ENCODE data around the gene PPP6R3.

The PPP6R3 gene

DNA sequence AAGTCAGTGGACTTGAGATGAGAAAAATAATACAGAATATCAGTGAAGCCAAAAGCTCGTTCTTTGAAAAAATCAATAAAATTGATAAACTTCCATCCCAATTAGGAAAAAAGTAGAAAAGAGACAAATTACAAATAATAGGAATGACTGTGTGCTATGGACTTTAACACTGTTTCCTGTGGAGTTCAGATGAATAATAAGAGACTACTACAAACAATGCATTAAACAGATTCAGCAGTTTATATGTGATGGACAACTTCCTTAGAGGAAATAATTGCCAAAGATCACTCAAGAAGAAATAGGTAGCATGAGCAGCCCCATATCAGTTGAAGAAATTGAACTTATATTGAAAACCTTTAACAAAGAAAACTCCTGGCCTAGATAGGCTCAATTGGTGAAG is 99.7 kb downstream of the PPP6R3 start:
- H3K4me3 ChIP-seq = no peak overlapping the region
- no peaks in the 10 kb centered on the region for H3K27me3 ChIP-seq (ENCODE audit: low read depth)
- in situ Hi-C loops (cut with MboI; ENCODE audit: low sequenced_read_pairs) = no loop called here
- no peak for DNase-seq (ENCODE audit: low spot score in 2 of 2)
- peaks cover 29% of the 10 kb centered on the region for H3K36me3 ChIP-seq (replicated peaks)
- H3K9me3 ChIP-seq = no peaks in the 10 kb centered on the region
- H3K4me1 ChIP-seq = no peaks in the 10 kb centered on the region

DNA sequence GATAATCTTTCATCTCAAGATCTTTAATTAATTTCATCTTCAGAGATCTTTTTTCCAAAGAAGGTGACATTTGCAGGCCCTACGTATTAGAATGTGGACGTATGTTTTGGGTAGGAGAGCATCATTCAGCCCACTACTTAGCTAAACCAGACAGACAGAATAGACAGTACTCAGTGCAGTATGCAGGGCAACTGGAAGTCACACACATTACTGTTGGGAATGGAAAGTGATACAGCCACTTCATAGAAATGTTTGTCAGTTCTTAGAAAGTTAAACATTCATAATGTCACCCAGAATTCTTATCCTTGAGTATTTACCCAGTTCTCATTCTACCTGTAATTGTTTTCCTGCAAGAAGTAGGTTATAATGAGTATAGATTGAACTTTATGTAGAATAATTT is 102.9 kb downstream of the PPP6R3 start:
- peaks cover 42% of the 10 kb centered on the region for H3K36me3 ChIP-seq (replicated peaks)
- in situ Hi-C loops (cut with MboI; ENCODE audit: low sequenced_read_pairs) = no loop called here
- no peak for DNase-seq (ENCODE audit: low spot score in 2 of 2)
- no peaks in the 10 kb centered on the region for H3K27me3 ChIP-seq (ENCODE audit: low read depth)
- no peak overlapping the region for H3K4me3 ChIP-seq
- H3K9me3 ChIP-seq = no peaks in the 10 kb centered on the region
- H3K4me1 ChIP-seq = no peaks in the 10 kb centered on the region

DNA sequence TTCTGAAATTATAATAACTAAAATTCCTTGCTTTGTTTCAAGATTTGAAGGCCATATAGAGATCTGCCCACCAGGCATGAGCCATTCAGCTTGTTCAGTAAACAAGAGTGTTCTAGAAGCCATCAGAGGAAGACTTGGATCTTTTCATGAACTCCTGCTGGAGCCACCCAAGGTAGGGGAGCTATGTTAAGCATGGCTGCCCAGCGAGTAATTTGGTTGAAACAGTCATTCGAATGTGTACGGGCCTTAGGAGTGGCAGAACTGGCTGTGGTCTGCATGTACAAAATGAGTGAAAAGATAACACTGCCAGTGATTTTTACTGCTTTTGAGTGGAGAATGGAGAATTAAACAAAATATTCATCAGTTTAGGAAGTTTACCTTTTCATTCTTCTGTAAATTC is 103.7 kb downstream of the PPP6R3 start:
- Histone ChIP-seq H3K4me1 (no peaks in the 10 kb centered on the region), H3K27me3 (ENCODE audit: low read depth) (no peaks in the 10 kb centered on the region), H3K9me3 (no peaks in the 10 kb centered on the region), H3K36me3 (replicated peaks) (peaks cover 46% of the 10 kb centered on the region), H3K4me3 (no peak overlapping the region)
- in situ Hi-C loops (cut with MboI; ENCODE audit: low sequenced_read_pairs) = no loop called here
- DNase-seq (ENCODE audit: low spot score in 2 of 2) = no peak

DNA sequence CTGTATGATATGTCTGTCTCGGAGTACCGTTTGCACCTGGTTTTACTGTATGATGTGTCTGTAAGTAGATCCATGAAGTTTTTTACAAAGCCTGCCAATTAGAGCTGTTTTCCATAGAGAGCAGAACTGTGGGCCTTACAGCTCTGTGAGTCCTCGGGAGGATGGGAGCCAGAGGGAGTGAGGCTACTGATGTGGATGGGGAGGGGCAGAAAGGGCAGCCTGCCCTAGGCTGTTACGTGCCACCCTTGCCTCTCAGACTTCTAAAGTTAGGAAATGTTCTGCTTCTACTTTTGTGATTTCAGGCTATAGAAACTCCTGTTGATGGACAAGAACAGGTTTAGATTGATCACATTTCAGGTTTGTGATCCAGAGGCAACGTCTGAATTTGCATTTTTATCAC is 105.2 kb downstream of the PPP6R3 start:
- Histone ChIP-seq H3K4me3 (no peak overlapping the region), H3K27me3 (ENCODE audit: low read depth) (no peaks in the 10 kb centered on the region), H3K36me3 (replicated peaks) (peaks cover 55% of the 10 kb centered on the region), H3K4me1 (no peaks in the 10 kb centered on the region), H3K9me3 (no peaks in the 10 kb centered on the region)
- in situ Hi-C loops (cut with MboI; ENCODE audit: low sequenced_read_pairs) = no loop called here
- DNase-seq (ENCODE audit: low spot score in 2 of 2) = no peak

DNA sequence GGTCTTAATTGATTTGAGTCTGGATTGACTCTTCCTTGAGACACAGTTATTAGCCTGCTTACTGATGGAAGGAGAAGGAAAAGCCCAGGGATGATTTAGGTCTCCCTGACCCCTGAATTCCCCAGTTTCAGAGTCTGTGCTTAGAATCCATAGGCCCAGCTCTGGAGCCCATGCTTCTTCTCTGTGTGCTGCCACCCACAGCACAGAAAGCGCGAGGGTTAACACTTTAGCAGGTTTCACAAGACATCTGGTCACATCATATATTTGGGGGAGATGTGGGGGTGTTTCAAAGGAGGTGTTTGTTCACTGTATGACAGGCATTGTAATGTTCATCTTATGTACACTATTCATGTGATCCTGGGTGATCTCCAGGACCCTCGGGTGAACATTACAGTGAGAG is 107.0 kb downstream of the PPP6R3 start:
- Histone ChIP-seq H3K9me3 (no peaks in the 10 kb centered on the region), H3K27me3 (ENCODE audit: low read depth) (no peaks in the 10 kb centered on the region), H3K4me3 (no peak overlapping the region), H3K36me3 (replicated peaks) (peaks cover 71% of the 10 kb centered on the region), H3K4me1 (no peaks in the 10 kb centered on the region)
- no peak for DNase-seq (ENCODE audit: low spot score in 2 of 2)
- in situ Hi-C loops (cut with MboI; ENCODE audit: low sequenced_read_pairs) = no loop called here

DNA sequence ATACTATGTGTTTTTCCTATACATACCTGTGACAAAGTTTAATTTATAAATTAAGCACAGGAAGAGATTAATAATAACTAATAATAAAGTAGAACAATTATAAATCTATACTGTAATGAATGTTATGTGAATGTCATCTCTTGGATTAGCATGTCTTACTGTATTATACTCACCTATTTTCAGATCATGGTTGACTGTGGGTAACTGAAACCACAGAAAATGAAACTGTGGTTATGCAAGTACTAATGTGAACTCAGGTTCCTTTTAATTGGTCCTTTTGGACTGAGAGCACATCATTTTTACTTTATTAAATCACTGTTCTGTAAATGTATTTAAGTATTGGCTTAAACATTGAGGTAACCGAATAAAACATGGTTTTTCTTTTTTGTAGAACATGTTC is 108.8 kb downstream of the PPP6R3 start:
- no peak for DNase-seq (ENCODE audit: low spot score in 2 of 2)
- Histone ChIP-seq H3K9me3 (no peaks in the 10 kb centered on the region), H3K4me1 (no peaks in the 10 kb centered on the region), H3K27me3 (ENCODE audit: low read depth) (no peaks in the 10 kb centered on the region), H3K36me3 (replicated peaks) (peaks cover 72% of the 10 kb centered on the region), H3K4me3 (no peak overlapping the region)
- in situ Hi-C loops (cut with MboI; ENCODE audit: low sequenced_read_pairs) = no loop called here

DNA sequence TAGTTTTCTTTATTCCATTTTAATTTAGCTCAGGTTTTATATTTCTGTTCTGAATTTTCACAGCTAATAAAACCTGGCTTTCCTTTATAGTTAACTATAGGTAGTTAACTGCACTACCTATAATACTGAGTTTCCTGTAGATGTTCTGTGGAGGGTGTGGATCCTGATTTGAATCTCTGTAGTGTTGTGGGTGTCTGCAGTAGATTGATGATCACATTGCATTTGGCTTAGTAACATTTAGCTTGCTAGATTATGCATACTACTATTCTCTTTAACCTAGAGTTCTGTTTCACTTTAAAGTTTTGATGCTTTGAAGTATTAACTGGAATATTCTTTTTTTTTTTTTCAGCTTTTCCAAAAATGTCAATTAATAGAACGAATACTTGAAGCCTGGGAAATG is 110.1 kb downstream of the PPP6R3 start:
- no peaks in the 10 kb centered on the region for H3K4me1 ChIP-seq
- H3K27me3 ChIP-seq (ENCODE audit: low read depth) = no peaks in the 10 kb centered on the region
- H3K36me3 ChIP-seq (replicated peaks) = peaks cover 75% of the 10 kb centered on the region
- H3K9me3 ChIP-seq = no peaks in the 10 kb centered on the region
- no peak for DNase-seq (ENCODE audit: low spot score in 2 of 2)
- no peak overlapping the region for H3K4me3 ChIP-seq
- in situ Hi-C loops (cut with MboI; ENCODE audit: low sequenced_read_pairs) = no loop called here

DNA sequence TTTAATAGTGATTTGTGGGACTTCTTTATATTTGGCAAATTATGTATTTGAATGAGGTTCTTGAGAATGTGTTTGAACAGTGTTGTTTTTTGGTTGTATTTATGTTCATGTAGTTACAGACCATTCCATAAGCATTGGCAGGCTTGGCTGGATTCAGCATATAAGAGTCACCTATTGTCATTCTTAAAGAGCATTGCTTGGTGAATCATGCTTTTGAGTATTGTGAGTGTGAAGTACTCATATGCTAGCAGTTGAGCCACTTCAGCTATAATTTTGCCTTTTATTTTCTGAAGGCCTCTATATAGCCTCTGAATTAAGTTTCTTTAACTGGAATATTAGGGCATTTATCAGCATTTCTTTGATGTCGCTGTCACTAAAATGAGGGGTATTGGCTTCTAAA is 113.8 kb downstream of the PPP6R3 start:
- H3K4me1 ChIP-seq = no peaks in the 10 kb centered on the region
- no peak overlapping the region for H3K4me3 ChIP-seq
- no peaks in the 10 kb centered on the region for H3K9me3 ChIP-seq
- no peak for DNase-seq (ENCODE audit: low spot score in 2 of 2)
- in situ Hi-C loops (cut with MboI; ENCODE audit: low sequenced_read_pairs) = no loop called here
- no peaks in the 10 kb centered on the region for H3K27me3 ChIP-seq (ENCODE audit: low read depth)
- H3K36me3 ChIP-seq (replicated peaks) = peaks cover 84% of the 10 kb centered on the region

DNA sequence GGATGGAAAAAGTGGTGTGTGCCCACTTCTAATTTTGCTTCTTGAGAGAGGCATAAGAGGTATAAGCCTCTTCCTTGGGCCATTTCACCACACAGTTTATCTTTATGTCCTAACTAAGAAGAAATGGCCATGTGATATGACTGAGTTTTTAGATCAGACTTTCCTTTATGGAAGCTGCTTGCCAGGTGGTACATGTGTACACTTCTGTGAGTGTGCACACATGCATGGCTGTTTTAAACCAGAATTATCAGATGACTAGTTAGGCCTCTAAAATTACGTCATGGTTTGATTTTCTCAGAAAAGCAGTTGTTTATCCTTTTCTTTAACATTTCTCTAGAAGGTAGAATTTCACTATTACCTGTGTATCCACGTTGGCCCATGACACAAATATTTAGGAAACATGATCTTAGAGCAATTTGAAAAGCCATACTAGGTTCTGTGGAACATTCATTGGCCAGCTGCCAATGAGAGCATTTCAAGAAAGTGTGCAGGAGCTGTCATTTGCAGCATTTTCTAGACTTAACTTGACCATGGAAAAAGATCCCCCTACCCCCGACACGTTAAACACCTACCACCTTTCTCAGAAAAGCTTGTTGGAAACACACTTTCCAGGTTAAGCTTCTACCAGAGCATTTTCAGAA is 114.6 kb downstream of the PPP6R3 start:
- no peaks in the 10 kb centered on the region for H3K27me3 ChIP-seq (ENCODE audit: low read depth)
- H3K4me3 ChIP-seq = no peak overlapping the region
- peaks cover 80% of the 10 kb centered on the region for H3K36me3 ChIP-seq (replicated peaks)
- no peak for DNase-seq (ENCODE audit: low spot score in 2 of 2)
- H3K9me3 ChIP-seq = no peaks in the 10 kb centered on the region
- in situ Hi-C loops (cut with MboI; ENCODE audit: low sequenced_read_pairs) = no loop called here
- H3K4me1 ChIP-seq = no peaks in the 10 kb centered on the region

DNA sequence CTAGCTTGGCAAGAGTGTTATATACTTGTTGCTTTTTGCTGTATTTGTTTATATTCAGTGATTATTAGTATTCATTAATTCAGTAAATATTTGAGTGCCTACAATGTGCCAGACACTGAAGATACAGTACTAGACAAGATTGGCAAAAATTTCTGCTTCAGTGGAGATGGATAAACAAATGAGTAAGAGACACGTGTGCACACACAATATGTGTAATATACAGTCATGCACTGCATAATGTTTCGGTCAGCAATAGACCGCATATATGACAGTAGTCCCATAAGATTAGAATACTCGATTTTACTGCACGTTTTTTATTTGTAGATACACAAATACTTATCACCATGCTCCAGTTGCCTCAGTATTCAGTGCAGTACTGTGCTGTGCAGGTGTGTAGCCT is 118.9 kb downstream of the PPP6R3 start:
- Histone ChIP-seq H3K4me1 (peaks cover 6% of the 10 kb centered on the region), H3K27me3 (ENCODE audit: low read depth) (no peaks in the 10 kb centered on the region), H3K4me3 (no peak overlapping the region), H3K9me3 (no peaks in the 10 kb centered on the region), H3K36me3 (replicated peaks) (peaks cover 55% of the 10 kb centered on the region)
- in situ Hi-C loops (cut with MboI; ENCODE audit: low sequenced_read_pairs) = no loop called here
- DNase-seq (ENCODE audit: low spot score in 2 of 2) = no peak

DNA sequence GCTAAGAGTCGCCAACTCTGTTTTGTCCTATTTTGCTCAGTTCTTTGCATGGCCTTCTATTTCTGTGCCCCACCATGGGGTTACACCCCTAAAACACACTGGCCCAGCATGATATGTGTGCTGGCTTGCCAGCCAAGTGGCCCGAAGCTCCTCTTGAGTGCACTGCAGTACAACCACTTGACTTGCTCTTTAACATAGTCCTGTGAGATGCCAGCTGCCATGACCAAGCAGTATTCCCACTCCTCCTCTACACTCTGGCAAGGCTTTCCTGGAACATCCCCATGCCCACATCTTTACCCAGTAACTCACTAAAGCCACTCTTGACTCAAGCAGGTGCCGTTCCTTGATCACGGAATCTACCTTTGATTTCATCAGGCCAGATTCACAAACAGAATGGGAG is 120.9 kb downstream of the PPP6R3 start:
- Histone ChIP-seq H3K4me3 (no peak overlapping the region), H3K36me3 (replicated peaks) (peaks cover 42% of the 10 kb centered on the region), H3K9me3 (no peaks in the 10 kb centered on the region), H3K27me3 (ENCODE audit: low read depth) (no peaks in the 10 kb centered on the region), H3K4me1 (peaks cover 6% of the 10 kb centered on the region)
- DNase-seq (ENCODE audit: low spot score in 2 of 2) = no peak
- in situ Hi-C loops (cut with MboI; ENCODE audit: low sequenced_read_pairs) = no loop called here

DNA sequence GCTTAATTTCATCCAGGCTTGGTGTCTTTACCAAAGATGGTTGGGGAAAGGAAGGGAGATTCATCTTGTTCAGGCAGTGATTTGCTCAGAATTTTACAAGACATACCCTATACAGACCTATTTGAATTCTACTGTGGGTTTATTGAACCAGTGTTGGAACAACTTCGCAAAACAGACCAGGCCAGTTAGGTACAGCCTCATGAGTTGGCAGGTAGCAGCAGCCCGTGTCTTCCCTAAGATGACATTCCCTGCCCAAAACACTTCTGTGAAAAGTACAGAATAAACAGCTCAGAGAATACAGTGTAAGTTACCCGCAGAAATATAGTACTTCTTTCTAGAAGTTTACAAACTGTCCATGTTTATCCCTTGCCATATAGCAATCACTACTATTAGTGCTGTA is 121.3 kb downstream of the PPP6R3 start:
- Histone ChIP-seq H3K4me3 (no peak overlapping the region), H3K27me3 (ENCODE audit: low read depth) (no peaks in the 10 kb centered on the region), H3K36me3 (replicated peaks) (peaks cover 37% of the 10 kb centered on the region), H3K4me1 (peaks cover 6% of the 10 kb centered on the region), H3K9me3 (no peaks in the 10 kb centered on the region)
- in situ Hi-C loops (cut with MboI; ENCODE audit: low sequenced_read_pairs) = no loop called here
- DNase-seq (ENCODE audit: low spot score in 2 of 2) = no peak

DNA sequence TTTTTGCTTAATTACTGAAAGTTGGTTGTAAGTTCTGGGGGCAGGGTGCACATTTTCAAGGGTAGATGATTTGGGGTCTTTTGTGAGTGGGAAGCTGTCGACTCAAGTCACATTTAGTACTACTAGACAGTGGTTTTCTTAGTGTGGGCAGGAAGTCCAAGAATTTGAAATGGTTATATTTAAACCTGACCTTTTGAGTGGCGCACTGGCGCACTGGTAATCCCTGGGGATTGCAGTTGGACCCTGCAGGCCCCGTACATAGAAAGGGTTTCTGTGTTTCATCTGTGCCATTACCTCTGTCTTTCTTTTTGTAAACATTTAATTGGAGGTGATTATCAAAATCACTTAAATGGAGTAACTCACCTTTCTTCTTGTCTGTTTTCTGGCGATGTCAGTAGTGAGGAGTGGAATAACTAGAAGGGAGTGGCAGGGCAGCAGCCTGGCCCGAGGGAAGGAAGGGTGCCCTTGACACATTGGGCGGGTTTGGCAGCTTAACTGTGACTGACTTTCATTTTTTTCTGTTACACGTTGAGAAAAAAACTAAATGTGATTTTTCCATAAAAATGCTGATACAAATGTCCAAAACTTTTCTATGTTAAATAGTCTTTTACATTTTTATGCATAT is 122.0 kb downstream of the PPP6R3 start:
- H3K4me1 ChIP-seq = peaks cover 6% of the 10 kb centered on the region

DNA sequence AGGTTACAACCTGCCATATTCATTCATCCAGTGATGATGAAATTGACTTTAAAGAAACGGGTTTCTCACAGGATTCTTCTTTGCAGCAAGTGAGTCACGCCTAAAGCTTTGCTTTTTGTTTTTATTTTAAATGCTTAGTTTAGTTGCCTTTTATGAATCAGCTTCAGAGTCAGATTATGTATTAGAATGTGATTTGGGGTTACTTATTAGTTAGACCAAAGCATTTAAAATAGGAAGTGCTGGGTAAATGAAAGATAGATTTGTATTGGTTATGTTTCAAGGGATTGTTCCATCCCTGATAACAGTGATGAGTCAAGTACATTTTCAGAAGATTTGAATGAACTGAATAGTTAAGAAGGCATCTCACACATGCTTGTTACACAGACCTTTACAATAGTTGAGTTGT is 122.5 kb downstream of the PPP6R3 start:
- Histone ChIP-seq H3K9me3 (no peaks in the 10 kb centered on the region), H3K36me3 (replicated peaks) (peaks cover 28% of the 10 kb centered on the region), H3K4me3 (no peak overlapping the region), H3K4me1 (peaks cover 6% of the 10 kb centered on the region), H3K27me3 (ENCODE audit: low read depth) (no peaks in the 10 kb centered on the region)
- no peak for DNase-seq (ENCODE audit: low spot score in 2 of 2)
- in situ Hi-C loops (cut with MboI; ENCODE audit: low sequenced_read_pairs) = no loop called here

More for the DNA sequence above, 122.0 kb downstream of the PPP6R3 start:
- no peak overlapping the region for H3K4me3 ChIP-seq
- no peaks in the 10 kb centered on the region for H3K9me3 ChIP-seq
- peak in 1 of 2 experiments; percentile 34 for DNase-seq (ENCODE audit: low spot score in 2 of 2)
- no peaks in the 10 kb centered on the region for H3K27me3 ChIP-seq (ENCODE audit: low read depth)
- in situ Hi-C loops (cut with MboI; ENCODE audit: low sequenced_read_pairs) = no loop called here
- H3K36me3 ChIP-seq (replicated peaks) = peaks cover 34% of the 10 kb centered on the region

DNA sequence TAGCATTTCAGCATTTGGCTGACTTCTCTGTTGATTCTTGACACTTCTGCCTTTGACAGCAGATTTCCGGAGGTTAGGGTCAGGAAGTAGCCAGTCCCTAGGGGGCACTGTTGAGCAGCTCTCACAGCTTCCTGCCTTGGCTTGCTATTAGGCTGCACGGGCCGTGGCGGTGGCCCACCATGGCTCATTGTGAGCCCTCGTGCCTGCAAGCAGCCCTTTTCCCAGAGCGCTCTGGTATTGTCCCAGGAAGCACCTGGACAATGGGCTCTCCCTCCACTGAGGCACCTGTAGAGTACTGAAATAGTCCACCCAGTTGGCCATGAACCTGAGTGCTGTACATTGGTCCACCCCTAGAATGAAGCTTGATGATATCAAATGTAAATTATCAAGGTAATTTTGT is 123.5 kb downstream of the PPP6R3 start:
- no peaks in the 10 kb centered on the region for H3K27me3 ChIP-seq (ENCODE audit: low read depth)
- H3K9me3 ChIP-seq = no peaks in the 10 kb centered on the region
- peak; percentile 20 to 85 for DNase-seq (ENCODE audit: low spot score in 2 of 2)
- H3K4me3 ChIP-seq = no peak overlapping the region
- H3K4me1 ChIP-seq = peaks cover 6% of the 10 kb centered on the region
- in situ Hi-C loops (cut with MboI; ENCODE audit: low sequenced_read_pairs) = no loop called here
- H3K36me3 ChIP-seq (replicated peaks) = peaks cover 22% of the 10 kb centered on the region
